Measurements from ENCODE around the gene ZBTB46. TPM values are rescaled to one million over a fixed set of nuclear protein-coding genes. Genes with fewer than 3 reads are reported as not detected.
"Not testable (repeated sequence)": the region's sequence is repeated elsewhere in the genome, so short reads cannot be mapped to it uniquely, and the experiment has no call there.

Gene ZBTB46
- total RNA-seq, 3 donors from 2014 or later = 8.2 to 18.7 (median 10.7) TPM

DNA sequence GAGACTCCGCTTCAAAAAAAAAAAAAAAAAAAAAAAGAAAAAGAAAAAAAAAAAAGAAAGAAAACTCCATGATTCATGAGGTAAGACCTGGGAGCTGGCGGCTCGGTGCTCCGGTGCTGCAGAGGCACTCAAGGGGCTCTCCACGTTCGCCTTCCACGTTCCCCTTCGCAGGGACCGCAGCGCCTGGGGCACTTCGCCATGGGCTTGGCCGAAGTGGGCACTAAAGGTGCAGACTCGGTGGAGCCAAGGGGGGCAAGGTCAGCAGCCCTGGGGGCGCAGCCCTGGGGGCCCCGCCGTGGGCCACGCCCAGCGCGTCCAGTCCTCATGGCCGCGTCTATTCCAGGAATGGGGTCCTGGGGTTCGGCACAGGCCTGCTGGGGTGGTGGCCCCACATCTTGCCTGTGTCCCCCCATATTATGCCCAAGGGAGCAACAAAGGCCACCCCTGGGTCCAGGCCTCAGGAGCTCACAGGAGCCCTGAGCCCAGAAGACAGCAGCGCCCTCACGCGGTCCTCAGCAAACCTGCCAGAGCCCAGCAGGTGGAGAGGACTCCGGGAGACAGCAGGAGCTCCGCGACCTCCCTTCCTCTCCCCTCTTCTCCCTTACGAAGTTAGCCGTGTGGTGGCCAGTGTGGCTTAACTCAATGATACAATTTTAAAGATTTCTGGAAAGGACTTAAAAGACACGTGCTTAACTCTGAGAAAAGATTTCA lies 21.9 kb downstream of the ZBTB46 start:
- Histone ChIP-seq H3K4me3 (no peak overlapping the region), H3K27ac (no peak overlapping the region), H3K9me3 (no peaks in the 10 kb centered on the region), H3K27me3 (no peaks in the 10 kb centered on the region), H3K4me1 (no peaks in the 10 kb centered on the region), H3K36me3 (no peaks in the 10 kb centered on the region)
- TF ChIP-seq, protein P1, sequence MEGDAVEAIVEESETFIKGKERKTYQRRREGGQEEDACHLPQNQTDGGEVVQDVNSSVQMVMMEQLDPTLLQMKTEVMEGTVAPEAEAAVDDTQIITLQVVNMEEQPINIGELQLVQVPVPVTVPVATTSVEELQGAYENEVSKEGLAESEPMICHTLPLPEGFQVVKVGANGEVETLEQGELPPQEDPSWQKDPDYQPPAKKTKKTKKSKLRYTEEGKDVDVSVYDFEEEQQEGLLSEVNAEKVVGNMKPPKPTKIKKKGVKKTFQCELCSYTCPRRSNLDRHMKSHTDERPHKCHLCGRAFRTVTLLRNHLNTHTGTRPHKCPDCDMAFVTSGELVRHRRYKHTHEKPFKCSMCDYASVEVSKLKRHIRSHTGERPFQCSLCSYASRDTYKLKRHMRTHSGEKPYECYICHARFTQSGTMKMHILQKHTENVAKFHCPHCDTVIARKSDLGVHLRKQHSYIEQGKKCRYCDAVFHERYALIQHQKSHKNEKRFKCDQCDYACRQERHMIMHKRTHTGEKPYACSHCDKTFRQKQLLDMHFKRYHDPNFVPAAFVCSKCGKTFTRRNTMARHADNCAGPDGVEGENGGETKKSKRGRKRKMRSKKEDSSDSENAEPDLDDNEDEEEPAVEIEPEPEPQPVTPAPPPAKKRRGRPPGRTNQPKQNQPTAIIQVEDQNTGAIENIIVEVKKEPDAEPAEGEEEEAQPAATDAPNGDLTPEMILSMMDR (IDR thresholded peaks at IDR 0.05) = no peak
- no peak for TF ChIP-seq POLR2A (IDR thresholded peaks at IDR 0.05)
- no peak for TF ChIP-seq POLR2AphosphoS5 (IDR thresholded peaks at IDR 0.05)
- no peak for DNase-seq (ENCODE audit: low spot score in 2 of 2)
- intact Hi-C loops (cut with DNase I; ENCODE audit: low total_unique reads) = no loop called here

DNA sequence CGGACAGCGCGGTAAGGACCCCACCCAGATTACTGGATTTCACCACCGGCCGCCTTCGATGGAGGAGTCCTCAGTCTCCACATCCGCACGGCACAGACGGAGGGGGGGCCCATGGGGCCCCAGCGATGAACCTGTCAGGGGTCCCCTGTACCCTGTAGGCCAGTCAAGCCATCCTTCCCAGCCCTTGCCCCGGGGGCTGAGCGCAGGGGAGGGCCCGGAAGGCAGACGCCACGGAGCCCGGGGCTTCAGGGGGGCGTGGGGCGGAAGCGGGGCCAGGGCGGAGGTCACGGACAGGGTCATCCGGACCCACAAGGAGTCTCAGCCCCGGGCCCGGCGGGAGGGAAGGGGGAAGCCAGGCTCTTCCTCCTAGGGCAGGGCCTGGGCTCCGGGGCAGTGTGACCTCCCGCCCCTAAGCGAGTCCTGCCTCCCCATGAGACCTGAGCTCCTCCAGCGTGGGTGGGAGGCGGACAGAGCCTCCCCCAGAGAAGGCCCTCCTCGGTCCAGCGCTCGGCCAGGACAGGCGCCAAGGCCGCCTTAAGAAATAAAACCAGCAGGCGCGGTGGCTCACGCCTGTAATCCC lies 22.8 kb downstream of the ZBTB46 start:
- Histone ChIP-seq H3K27ac (peak overlapping the region in 1 of 2 donors; percentile 19), H3K4me1 (no peaks in the 10 kb centered on the region), H3K27me3 (no peaks in the 10 kb centered on the region), H3K36me3 (no peaks in the 10 kb centered on the region), H3K9me3 (no peaks in the 10 kb centered on the region), H3K4me3 (no peak overlapping the region)
- no peak for DNase-seq (ENCODE audit: low spot score in 2 of 2)
- TF ChIP-seq, protein P1 (IDR thresholded peaks at IDR 0.05) = no peak
- TF ChIP-seq POLR2AphosphoS5 (IDR thresholded peaks at IDR 0.05) (no peak), POLR2A (IDR thresholded peaks at IDR 0.05) (no peak)
- intact Hi-C loops (cut with DNase I; ENCODE audit: low total_unique reads) = no loop called here

DNA sequence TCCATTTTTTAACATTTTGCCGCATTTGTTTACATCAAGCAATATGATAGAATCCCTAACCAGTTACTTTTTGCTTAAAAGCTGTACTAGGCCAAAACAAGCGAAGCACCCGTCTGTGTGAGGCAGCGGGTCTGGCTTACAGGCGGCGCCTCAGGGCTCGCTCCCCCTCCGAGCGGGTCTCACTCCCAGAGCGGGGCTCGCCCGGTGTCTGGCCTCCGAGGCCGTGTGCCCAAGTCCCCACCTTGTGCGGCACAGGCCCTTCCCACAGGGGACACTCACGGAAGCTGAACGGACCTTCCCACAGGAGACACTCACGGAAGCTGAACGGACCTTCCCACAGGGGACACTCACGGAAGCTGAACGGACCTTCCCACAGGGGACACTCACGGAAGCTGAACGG lies 23.4 kb downstream of the ZBTB46 start:
- intact Hi-C loops (cut with DNase I; ENCODE audit: low total_unique reads) = no loop called here
- Histone ChIP-seq H3K36me3 (no peaks in the 10 kb centered on the region), H3K27ac (no peak overlapping the region), H3K4me3 (no peak overlapping the region), H3K9me3 (no peaks in the 10 kb centered on the region), H3K4me1 (no peaks in the 10 kb centered on the region), H3K27me3 (no peaks in the 10 kb centered on the region)
- DNase-seq (ENCODE audit: low spot score in 2 of 2) = no peak
- TF ChIP-seq POLR2AphosphoS5 (IDR thresholded peaks at IDR 0.05) (no peak), POLR2A (IDR thresholded peaks at IDR 0.05) (no peak)
- TF ChIP-seq, protein P1 (IDR thresholded peaks at IDR 0.05) = no peak

DNA sequence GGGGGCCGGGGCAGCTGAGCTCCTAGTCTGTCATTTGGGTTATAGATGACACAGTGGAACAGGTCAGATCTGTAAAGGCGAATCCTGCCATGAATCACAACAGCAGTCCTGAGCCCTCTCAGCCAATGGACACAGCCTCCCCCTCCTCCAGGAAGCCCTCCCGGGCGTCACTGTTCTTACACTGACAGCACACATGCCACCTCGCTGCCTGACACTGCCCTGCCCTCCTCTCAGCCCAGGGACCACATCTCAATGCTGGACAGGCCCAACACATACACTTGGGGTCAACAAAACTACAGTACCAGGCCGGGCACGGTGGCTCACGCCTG lies 26.8 kb downstream of the ZBTB46 start:
- no peak overlapping the region for H3K4me3 ChIP-seq
- TF ChIP-seq POLR2A (IDR thresholded peaks at IDR 0.05) (no peak), POLR2AphosphoS5 (IDR thresholded peaks at IDR 0.05) (no peak)
- TF ChIP-seq, protein P1 (IDR thresholded peaks at IDR 0.05) = no peak
- H3K9me3 ChIP-seq = no peaks in the 10 kb centered on the region
- H3K27ac ChIP-seq = peak overlapping the region in 1 of 2 donors; percentile 12
- intact Hi-C loops (cut with DNase I; ENCODE audit: low total_unique reads) = no loop called here
- H3K4me1 ChIP-seq = no peaks in the 10 kb centered on the region
- no peaks in the 10 kb centered on the region for H3K27me3 ChIP-seq
- DNase-seq (ENCODE audit: low spot score in 2 of 2) = no peak
- no peaks in the 10 kb centered on the region for H3K36me3 ChIP-seq

DNA sequence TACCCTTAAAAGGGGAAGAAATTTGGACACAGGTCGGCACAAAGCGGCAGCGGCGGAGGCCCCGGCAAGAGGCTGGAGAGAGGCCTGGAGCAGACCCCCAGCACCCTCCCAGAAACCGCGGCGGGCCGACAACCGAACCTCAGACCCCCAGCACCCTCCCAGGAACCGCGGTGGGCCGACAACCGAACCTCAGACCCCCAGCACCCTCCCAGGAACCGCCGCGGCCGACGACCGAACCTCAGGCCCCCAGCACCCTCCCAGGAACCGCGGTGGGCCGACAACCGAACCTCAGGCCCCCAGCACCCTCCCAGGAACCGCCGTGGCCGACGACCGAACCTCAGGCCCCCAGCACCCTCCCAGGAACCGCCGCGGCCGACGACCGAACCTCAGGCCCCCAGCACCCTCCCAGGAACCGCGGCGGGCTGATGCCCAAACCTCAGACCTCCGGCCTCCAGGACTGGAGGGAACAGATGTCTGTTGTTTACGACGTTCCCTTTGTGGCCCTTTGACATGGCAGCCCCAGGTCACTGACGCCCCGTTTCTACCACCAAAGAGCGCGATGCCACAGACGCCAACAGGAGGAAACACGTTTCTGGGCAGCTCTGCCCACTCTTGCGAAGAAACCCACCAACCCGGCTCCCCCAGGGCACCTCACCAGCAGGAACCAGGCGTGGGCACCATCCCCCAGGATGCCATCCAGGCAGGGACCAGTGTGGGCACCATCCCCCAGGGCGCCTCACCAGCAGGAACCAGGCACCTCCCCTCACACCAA lies 28.4 kb downstream of the ZBTB46 start:
- intact Hi-C loops (cut with DNase I; ENCODE audit: low total_unique reads) = no loop called here
- Histone ChIP-seq H3K4me3 (no peak overlapping the region), H3K36me3 (no peaks in the 10 kb centered on the region), H3K9me3 (no peaks in the 10 kb centered on the region), H3K4me1 (no peaks in the 10 kb centered on the region), H3K27me3 (no peaks in the 10 kb centered on the region), H3K27ac (no peak overlapping the region)
- no peak for DNase-seq (ENCODE audit: low spot score in 2 of 2)
- TF ChIP-seq POLR2A (IDR thresholded peaks at IDR 0.05) = no peak

DNA sequence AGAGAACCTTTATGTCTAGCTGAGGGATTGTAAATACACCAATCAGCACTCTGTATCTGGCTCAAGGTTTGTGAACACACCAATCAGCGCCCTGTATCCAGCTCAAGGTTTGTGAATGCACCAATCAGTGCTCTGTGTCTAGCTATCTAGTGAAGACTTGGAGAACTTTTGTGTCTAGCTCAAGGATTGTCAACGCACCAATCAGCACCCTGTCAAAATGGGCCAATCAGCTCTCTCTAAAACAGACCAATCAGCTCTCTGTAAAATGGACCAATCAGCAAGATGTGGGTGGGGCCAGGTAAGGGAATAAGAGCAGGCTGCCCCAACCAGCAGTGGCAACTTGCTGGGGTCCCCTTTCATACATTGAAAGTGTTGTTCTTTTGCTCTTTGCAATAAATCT lies 29.9 kb downstream of the ZBTB46 start:
- H3K27ac ChIP-seq; intact Hi-C loops (cut with DNase I; ENCODE audit: low total_unique reads); H3K4me1 ChIP-seq; H3K36me3 ChIP-seq; H3K9me3 ChIP-seq; H3K4me3 ChIP-seq; H3K27me3 ChIP-seq; DNase-seq (ENCODE audit: low spot score in 2 of 2): not testable (repeated sequence)

DNA sequence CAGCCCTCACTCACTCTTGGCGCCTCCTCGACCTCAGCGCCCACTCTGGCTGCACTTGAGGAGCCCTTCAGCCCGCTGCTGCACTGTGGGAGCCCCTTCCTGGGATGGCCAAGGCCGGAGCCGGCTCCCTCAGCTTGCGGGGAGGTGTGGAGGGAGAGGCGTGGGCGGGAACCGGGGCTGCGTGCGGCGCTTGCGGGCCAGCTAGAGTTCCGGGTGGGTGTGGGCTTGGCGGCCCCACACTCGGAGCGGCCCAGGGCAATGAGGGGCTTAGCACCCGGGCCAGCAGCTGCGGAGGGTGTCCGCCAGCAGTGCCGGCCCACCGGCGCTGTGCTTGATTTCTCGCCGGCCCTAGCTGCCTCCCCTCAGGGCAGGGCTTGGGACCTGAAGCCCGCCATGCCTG lies 30.7 kb downstream of the ZBTB46 start:
- H3K4me3 ChIP-seq; H3K4me1 ChIP-seq; H3K36me3 ChIP-seq; DNase-seq (ENCODE audit: low spot score in 2 of 2); H3K27me3 ChIP-seq; intact Hi-C loops (cut with DNase I; ENCODE audit: low total_unique reads); H3K27ac ChIP-seq; H3K9me3 ChIP-seq: not testable (repeated sequence)

DNA sequence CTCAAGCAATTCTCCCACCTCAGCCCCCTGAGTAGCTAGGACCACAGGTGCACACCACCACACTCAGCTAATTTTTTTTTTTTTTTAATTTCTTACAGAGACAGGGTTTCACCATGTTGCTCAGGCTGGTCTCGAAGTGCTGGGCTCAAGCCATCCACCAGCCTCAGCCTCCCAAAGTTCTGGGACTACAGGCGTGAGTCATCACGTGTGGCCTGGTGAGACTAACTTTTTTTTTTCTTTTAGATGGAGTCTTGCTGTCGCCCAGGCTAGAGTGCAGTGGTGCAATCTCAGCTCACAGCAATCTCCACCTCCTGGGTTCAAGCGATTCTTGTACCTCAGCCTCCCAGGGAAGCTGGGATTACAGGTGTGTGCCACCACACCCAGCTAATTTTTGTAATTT lies 31.9 kb downstream of the ZBTB46 start:
- H3K27ac ChIP-seq; DNase-seq (ENCODE audit: low spot score in 2 of 2); H3K27me3 ChIP-seq; H3K9me3 ChIP-seq; intact Hi-C loops (cut with DNase I; ENCODE audit: low total_unique reads); H3K36me3 ChIP-seq; H3K4me1 ChIP-seq; H3K4me3 ChIP-seq: not testable (repeated sequence)

DNA sequence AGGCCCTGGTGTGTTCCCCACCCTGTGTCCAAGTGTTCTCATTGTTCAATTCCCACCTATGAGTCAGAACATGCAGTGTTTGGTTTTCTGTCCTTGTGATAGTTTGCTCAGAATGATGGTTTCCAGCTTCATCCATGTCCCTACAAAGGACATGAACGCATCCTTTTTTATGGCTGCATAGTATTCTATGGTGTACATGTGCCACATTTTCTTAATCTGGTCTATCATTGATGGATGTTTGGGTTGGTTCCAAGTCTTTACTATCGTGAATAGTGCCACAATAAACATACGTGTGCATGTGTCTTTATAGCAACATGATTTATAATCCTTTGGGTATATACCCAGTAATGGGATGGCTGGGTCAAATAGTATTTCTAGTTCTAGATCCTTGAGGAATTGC lies 33.9 kb downstream of the ZBTB46 start:
- intact Hi-C loops (cut with DNase I; ENCODE audit: low total_unique reads); H3K27ac ChIP-seq; H3K4me3 ChIP-seq; H3K4me1 ChIP-seq; DNase-seq (ENCODE audit: low spot score in 2 of 2); H3K9me3 ChIP-seq; H3K36me3 ChIP-seq; H3K27me3 ChIP-seq: not testable (repeated sequence)
